HEK293T (cell line): Measurements from ENCODE around the gene ESYT2.

Experiments used
- CTCF ChIA-PET: fragments of 350-600 bp; formaldehyde crosslinking; extraction: SDS; loops from one replicate; lab custom pipeline; 2021; ENCODE audit warnings: antibody characterized with exemption, inconsistent platforms; lab: Yijun Ruan, JAX
- POLR2A ChIA-PET: fragments of 350-600 bp; formaldehyde crosslinking; extraction: SDS; loops from one replicate; lab custom pipeline; 2020; ENCODE audit warnings: antibody characterized with exemption, inconsistent platforms; lab: Yijun Ruan, JAX
- DNase-seq: peaks from one replicate; pipeline ENCODE4 v3.0.0; 2012; ENCODE audit warnings: mixed read lengths; ENCODE audit errors: extremely low spot score
- ARNT ChIP-seq: fragments of 450-650 bp; IDR thresholded peaks from 2 replicates; pipeline ENCODE4 v1.6.1; 2017; ENCODE audit warnings: mild to moderate bottlenecking
- BHLHE40 ChIP-seq: fragments of 450-650 bp; IDR thresholded peaks from 2 replicates; pipeline ENCODE4 v1.6.1; 2016; ENCODE audit warnings: mild to moderate bottlenecking, moderate library complexity, borderline replicate concordance
- CTBP1 ChIP-seq: fragments of 450-650 bp; IDR thresholded peaks from 2 replicates; pipeline ENCODE4 v1.6.1; 2016; ENCODE audit warnings: borderline replicate concordance
- ELF4 ChIP-seq: fragments of 450-650 bp; IDR thresholded peaks from 2 replicates; pipeline ENCODE4 v1.6.1; 2017; ENCODE audit warnings: antibody characterized with exemption
- FOXA1 ChIP-seq: fragments of 450-650 bp; IDR thresholded peaks from 2 replicates; pipeline ENCODE4 v1.6.1; 2016; ENCODE audit warnings: mild to moderate bottlenecking
- FOXK2 ChIP-seq: fragments of 450-650 bp; IDR thresholded peaks from 2 replicates; pipeline ENCODE4 v1.6.1; 2016; ENCODE audit warnings: mild to moderate bottlenecking
- FOXM1 ChIP-seq: fragments of 450-650 bp; IDR thresholded peaks from 2 replicates; pipeline ENCODE4 v1.6.1; 2017; ENCODE audit warnings: mild to moderate bottlenecking, borderline replicate concordance
- HDGF ChIP-seq: fragments of 450-650 bp; IDR thresholded peaks from 2 replicates; pipeline ENCODE4 v1.6.1; 2017; ENCODE audit warnings: antibody characterized with exemption, borderline replicate concordance
- L3MBTL2 ChIP-seq: fragments of 450-650 bp; conservative IDR thresholded peaks from 2 replicates; pipeline ENCODE4 v1.6.1; 2016; ENCODE audit warnings: mild to moderate bottlenecking
- LEF1 ChIP-seq: fragments of 450-650 bp; IDR thresholded peaks from 2 replicates; pipeline ENCODE4 v1.6.1; 2017; ENCODE audit warnings: mild to moderate bottlenecking, borderline replicate concordance
- NFRKB ChIP-seq: fragments of 450-650 bp; IDR thresholded peaks from 2 replicates; pipeline ENCODE4 v1.6.1; 2016; ENCODE audit warnings: mild to moderate bottlenecking, moderate library complexity
- SP1 ChIP-seq: fragments of 450-650 bp; IDR thresholded peaks from 2 replicates; pipeline ENCODE4 v1.6.1; 2017
- SUZ12 ChIP-seq: fragments of 450-650 bp; IDR thresholded peaks from 2 replicates; pipeline ENCODE4 v1.6.1; 2016; ENCODE audit warnings: mild to moderate bottlenecking
- TARDBP ChIP-seq: fragments of 450-650 bp; IDR thresholded peaks from 2 replicates; pipeline ENCODE4 v1.6.1; 2016
- ZNF384 ChIP-seq: fragments of 450-650 bp; IDR thresholded peaks from 2 replicates; pipeline ENCODE4 v1.6.1; 2016
- TF ChIP-seq, protein P1 (sequence below): fragments of 450-650 bp; IDR thresholded peaks from 2 replicates; pipeline ENCODE4 v1.6.1; 2016

ESYT2 gene

DNA sequence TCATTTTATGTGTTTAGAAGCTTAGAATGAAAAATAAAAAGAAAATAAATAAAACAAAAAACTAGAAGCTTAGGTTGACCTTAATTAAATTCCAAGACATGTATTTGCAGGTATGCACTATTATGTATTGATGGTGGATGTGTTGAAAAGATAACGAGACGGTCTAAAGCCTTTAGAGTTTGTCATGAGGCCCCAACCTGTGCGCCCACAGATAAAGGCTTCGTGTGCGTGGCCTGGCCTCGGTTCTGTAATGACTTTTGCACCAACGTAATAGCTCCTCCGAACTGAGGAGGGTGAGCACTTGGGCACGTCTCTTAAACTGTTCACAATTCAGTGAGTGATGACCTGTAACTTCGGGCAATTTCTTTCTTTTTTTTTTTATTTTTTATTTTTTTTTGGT is 81.0 kb downstream of the ESYT2 start:
- TF ChIP-seq SP1: no peak
- TF ChIP-seq FOXK2: no peak
- no peak for TF ChIP-seq TARDBP
- no peak for TF ChIP-seq NFRKB
- TF ChIP-seq ELF4: no peak
- TF ChIP-seq FOXA1: no peak
- CTCF ChIA-PET: interaction anchor here (0.6 to 0.7 kb wide), 3 partner anchors 41 to 207 kb away, joined by 3 to 4 read pairs (median 3); no protein-coding TSS in a partner anchor
- POLR2A ChIA-PET: no interaction called here
- DNase-seq: no peak

DNA sequence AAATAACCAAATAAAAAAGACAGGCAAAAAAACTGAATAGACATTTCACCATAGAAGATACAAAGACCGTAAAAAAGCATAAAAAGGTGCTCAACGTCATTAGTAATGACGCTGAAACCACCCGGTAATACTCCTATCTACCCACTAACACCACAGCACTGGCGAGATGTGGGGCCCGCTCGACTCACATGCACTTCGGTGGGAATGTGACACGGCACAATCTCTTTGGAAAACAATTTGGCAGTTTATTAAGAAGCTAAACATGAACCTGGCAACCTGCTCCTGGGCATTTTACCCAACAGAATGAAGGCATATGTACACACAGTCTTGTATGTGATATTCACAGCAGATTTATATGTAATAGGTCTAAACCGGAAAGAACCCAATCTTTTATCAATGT is 81.9 kb downstream of the ESYT2 start:
- TF ChIP-seq TARDBP (no peak), LEF1 (no peak), SP1 (no peak), L3MBTL2 (no peak), CTBP1 (no peak), ZNF384 (no peak), SUZ12 (no peak), HDGF (no peak), FOXM1 (no peak), ELF4 (no peak), BHLHE40 (no peak)
- POLR2A ChIA-PET: no interaction called here
- CTCF ChIA-PET: no interaction called here
- no peak for DNase-seq

GRCh38 chr7:158746957-158747356 is 82.4 kb downstream of the ESYT2 start:
- ChIA-PET POLR2A (no interaction called here), CTCF (no interaction called here)
- no peak for TF ChIP-seq SUZ12
- no peak for TF ChIP-seq SP1
- no peak for TF ChIP-seq CTBP1
- TF ChIP-seq HDGF: no peak
- TF ChIP-seq ZNF384: no peak
- no peak for TF ChIP-seq ELF4
- no peak for TF ChIP-seq FOXK2
- no peak for TF ChIP-seq TARDBP
- no peak for TF ChIP-seq FOXM1
- TF ChIP-seq FOXA1: no peak
- TF ChIP-seq, protein P1, sequence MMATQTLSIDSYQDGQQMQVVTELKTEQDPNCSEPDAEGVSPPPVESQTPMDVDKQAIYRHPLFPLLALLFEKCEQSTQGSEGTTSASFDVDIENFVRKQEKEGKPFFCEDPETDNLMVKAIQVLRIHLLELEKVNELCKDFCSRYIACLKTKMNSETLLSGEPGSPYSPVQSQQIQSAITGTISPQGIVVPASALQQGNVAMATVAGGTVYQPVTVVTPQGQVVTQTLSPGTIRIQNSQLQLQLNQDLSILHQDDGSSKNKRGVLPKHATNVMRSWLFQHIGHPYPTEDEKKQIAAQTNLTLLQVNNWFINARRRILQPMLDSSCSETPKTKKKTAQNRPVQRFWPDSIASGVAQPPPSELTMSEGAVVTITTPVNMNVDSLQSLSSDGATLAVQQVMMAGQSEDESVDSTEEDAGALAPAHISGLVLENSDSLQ: no peak
- no peak for TF ChIP-seq L3MBTL2
- no peak for TF ChIP-seq ARNT
- TF ChIP-seq NFRKB: no peak
- no peak for DNase-seq

DNA sequence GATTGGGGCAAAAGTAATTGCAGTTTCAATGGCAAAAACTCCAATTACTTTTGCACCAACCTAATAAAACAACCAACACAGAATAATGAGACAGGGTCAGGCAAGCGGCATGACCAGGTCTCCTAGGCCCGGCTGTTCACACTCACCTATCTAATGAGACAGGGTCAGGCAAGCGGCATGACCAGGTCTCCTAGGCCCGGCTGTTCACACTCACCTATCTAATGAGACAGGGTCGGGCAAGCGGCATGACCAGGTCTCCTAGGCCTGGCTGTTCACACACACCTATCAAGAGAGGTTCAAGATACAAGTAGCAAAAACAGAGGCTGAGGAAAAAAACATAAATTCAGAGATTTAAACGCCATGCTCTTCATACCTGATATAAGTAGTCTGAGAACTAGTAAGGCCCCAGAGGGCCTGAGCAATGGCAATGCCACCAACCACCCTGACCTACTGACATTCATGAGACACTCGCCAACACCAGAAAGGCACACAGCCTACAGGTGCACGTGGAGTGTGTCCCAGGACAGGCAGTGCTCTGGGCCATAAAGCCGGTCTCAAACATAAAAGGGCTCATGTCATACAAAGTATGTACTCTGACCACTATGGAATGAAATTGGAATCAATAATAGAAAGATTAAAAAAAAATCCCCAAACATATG is 84.1 kb downstream of the ESYT2 start:
- CTCF ChIA-PET: no interaction called here
- TF ChIP-seq, protein P1: no peak
- TF ChIP-seq SUZ12: no peak
- no peak for TF ChIP-seq CTBP1
- no peak for TF ChIP-seq FOXM1
- TF ChIP-seq ARNT: no peak
- no peak for TF ChIP-seq ZNF384
- TF ChIP-seq SP1: no peak
- TF ChIP-seq L3MBTL2: no peak
- TF ChIP-seq TARDBP: no peak
- no peak for TF ChIP-seq BHLHE40
- TF ChIP-seq FOXA1: no peak
- no peak for TF ChIP-seq ELF4
- TF ChIP-seq HDGF: no peak
- TF ChIP-seq LEF1: no peak
- TF ChIP-seq NFRKB: no peak
- no peak for TF ChIP-seq FOXK2
- no peak for DNase-seq
- POLR2A ChIA-PET: no interaction called here

DNA sequence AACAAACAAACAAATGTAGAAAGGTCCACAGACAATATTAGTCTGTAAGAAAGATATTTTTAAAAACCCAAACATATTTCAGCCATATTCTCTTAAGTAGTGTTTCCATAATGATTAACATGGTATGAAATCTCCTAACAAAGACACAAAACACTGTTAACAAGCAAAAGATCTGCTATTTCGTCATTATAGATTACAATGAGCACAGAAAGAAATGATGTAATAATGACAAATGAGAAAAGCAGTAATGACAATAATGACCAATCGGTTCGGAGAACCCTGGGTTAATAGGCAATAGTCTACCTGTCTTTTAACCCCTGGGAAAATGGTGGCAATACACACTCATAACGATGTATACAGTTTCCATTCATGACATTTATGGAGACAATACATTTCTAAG is 85.2 kb downstream of the ESYT2 start:
- POLR2A ChIA-PET: no interaction called here
- no peak for DNase-seq
- CTCF ChIA-PET: no interaction called here
- no peak for TF ChIP-seq FOXM1
- TF ChIP-seq LEF1: no peak
- TF ChIP-seq HDGF: no peak
- no peak for TF ChIP-seq NFRKB
- TF ChIP-seq ELF4: no peak
- no peak for TF ChIP-seq ZNF384
- no peak for TF ChIP-seq SUZ12
- no peak for TF ChIP-seq SP1
- TF ChIP-seq L3MBTL2: no peak
- TF ChIP-seq CTBP1: no peak
- TF ChIP-seq, protein P1: no peak
- TF ChIP-seq FOXA1: no peak
- no peak for TF ChIP-seq BHLHE40
- no peak for TF ChIP-seq TARDBP

DNA sequence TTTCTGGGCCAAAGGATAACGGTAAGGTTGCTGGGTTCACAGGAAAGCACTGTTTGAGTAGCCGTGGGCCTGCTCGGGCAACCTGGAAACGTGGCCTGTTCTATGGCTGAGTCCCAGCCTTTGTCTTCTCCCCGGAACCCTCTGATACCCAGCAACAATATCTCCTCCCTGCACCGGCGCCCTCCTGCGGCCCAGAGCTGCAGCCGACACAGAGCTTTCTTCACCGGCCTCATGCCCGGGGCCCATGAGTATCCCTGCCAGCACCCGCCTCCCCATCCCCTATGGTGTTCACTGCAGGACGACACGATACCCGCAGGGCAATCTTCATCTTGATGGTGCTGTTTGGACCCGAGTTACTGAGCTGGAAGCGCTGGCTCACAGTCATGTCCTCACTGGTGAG is 86.1 kb downstream of the ESYT2 start:
- POLR2A ChIA-PET: no interaction called here
- CTCF ChIA-PET: interaction anchor here (1.9 kb wide), 1 partner anchor 9 kb away, joined by 4 read pairs; no protein-coding TSS in a partner anchor
- no peak for TF ChIP-seq ARNT
- no peak for DNase-seq
